Trophoblast cell (in vitro differentiated cells and primary cell): Measurements from ENCODE around the gene TRMT6.

Experiments used
- DNase-seq, 2 donors: peaks; one replicate each; pipeline ENCODE4 v3.0.0-alpha.2; 2016
- H2AFZ ChIP-seq: 2 replicates; pipeline ENCODE4 v1.6.1; 2013; ENCODE audit warnings: low read length, moderate library complexity, mild to moderate bottlenecking; ENCODE audit not compliant: insufficient read depth, poor library complexity
- H2AK5ac ChIP-seq: 2 replicates; pipeline ENCODE4 v1.6.1; 2013; ENCODE audit warnings: mild to moderate bottlenecking, low read length
- H2BK120ac ChIP-seq: 2 replicates; pipeline ENCODE4 v1.6.1; 2013; ENCODE audit warnings: low read length, mild to moderate bottlenecking, moderate library complexity; ENCODE audit not compliant: insufficient read depth, poor library complexity
- H2BK12ac ChIP-seq: 2 replicates; pipeline ENCODE4 v1.6.1; 2013; ENCODE audit warnings: mild to moderate bottlenecking, low read length, moderate library complexity
- H2BK5ac ChIP-seq: 2 replicates; pipeline ENCODE4 v1.6.1; 2013; ENCODE audit warnings: low read length, low read depth, moderate library complexity, mild to moderate bottlenecking; ENCODE audit not compliant: poor library complexity
- H3K14ac ChIP-seq: 2 replicates; pipeline ENCODE4 v1.6.1; 2013; ENCODE audit warnings: mild to moderate bottlenecking, low read length
- H3K18ac ChIP-seq: 2 replicates; pipeline ENCODE4 v1.6.1; 2013; ENCODE audit warnings: mild to moderate bottlenecking, low read length
- H3K23ac ChIP-seq: 2 replicates; pipeline ENCODE4 v1.6.1; 2013; ENCODE audit warnings: low read length
- H3K27ac ChIP-seq: 2 replicates; pipeline ENCODE4 v1.5.1; 2013; ENCODE audit warnings: low read depth, mild to moderate bottlenecking, inconsistent platforms, low read length, moderate library complexity
- H3K27me3 ChIP-seq: 2 replicates; pipeline ENCODE4 v1.6.1; 2013; ENCODE audit warnings: inconsistent platforms, mild to moderate bottlenecking, low read length, moderate library complexity; ENCODE audit not compliant: insufficient read depth
- H3K36me3 ChIP-seq, 2 experiments: 1 replicate in 1 of 2; 2 replicates in 1 of 2; pipeline ENCODE4 v1.6.1; 2013; ENCODE audit warnings: low read length in 2 of 2, mild to moderate bottlenecking in 2 of 2, moderate library complexity in 1 of 2; ENCODE audit not compliant: insufficient read depth in 2 of 2, control insufficient read depth in 1 of 2
- H3K4ac ChIP-seq: 2 replicates; pipeline ENCODE4 v1.6.1; 2013; ENCODE audit warnings: low read depth, mild to moderate bottlenecking, low read length, moderate library complexity
- H3K4me1 ChIP-seq, 2 experiments: 1 replicate in 1 of 2; 2 replicates in 1 of 2; pipeline ENCODE4 v1.6.1; 2013; ENCODE audit warnings: low read length in 2 of 2, mild to moderate bottlenecking in 2 of 2, moderate library complexity in 1 of 2; ENCODE audit not compliant: insufficient read depth in 2 of 2, control insufficient read depth in 1 of 2
- H3K4me2 ChIP-seq: 2 replicates; pipeline ENCODE4 v1.6.1; 2013; ENCODE audit warnings: inconsistent platforms, mild to moderate bottlenecking, low read length, moderate library complexity
- H3K4me3 ChIP-seq: 2 replicates; pipeline ENCODE4 v1.5.1; 2013; ENCODE audit warnings: mild to moderate bottlenecking, low read depth, low read length, inconsistent platforms
- H3K79me1 ChIP-seq: one replicate; pipeline ENCODE4 v1.6.1; 2013; ENCODE audit warnings: low read length
- H3K79me2 ChIP-seq: 2 replicates; pipeline ENCODE4 v1.6.1; 2013; ENCODE audit warnings: low read length, mild to moderate bottlenecking; ENCODE audit not compliant: control insufficient read depth, insufficient read depth, poor library complexity
- H3K9ac ChIP-seq: 2 replicates; pipeline ENCODE4 v1.6.1; 2013; ENCODE audit warnings: mild to moderate bottlenecking, low read length
- H3K9me3 ChIP-seq: 2 replicates; pipeline ENCODE4 v1.6.1; 2013; ENCODE audit warnings: low read depth, mild to moderate bottlenecking, control low read depth, inconsistent platforms, low read length; ENCODE audit not compliant: insufficient read depth
- H4K12ac ChIP-seq: 2 replicates; pipeline ENCODE4 v1.6.1; 2013; ENCODE audit warnings: low read depth, mild to moderate bottlenecking, low read length, moderate library complexity
- H4K8ac ChIP-seq: 2 replicates; pipeline ENCODE4 v1.6.1; 2013; ENCODE audit warnings: low read depth, mild to moderate bottlenecking, low read length, moderate library complexity
- H4K91ac ChIP-seq: one replicate; pipeline ENCODE4 v1.6.1; 2013; ENCODE audit warnings: low read depth, mild to moderate bottlenecking, low read length, moderate library complexity
- WGBS: extraction: QIAGEN DNeasy Blood & Tissue Kit; methylation state at CpG from one replicate; pipeline ENCODE4 v1.1.7; 2013; ENCODE audit warnings: missing lambda C conversion rate; ENCODE audit not compliant: insufficient read length, insufficient coverage; ENCODE audit errors: extremely low coverage; 5-methylcytosine and 5-hydroxymethylcytosine counted together

TRMT6 gene

DNA sequence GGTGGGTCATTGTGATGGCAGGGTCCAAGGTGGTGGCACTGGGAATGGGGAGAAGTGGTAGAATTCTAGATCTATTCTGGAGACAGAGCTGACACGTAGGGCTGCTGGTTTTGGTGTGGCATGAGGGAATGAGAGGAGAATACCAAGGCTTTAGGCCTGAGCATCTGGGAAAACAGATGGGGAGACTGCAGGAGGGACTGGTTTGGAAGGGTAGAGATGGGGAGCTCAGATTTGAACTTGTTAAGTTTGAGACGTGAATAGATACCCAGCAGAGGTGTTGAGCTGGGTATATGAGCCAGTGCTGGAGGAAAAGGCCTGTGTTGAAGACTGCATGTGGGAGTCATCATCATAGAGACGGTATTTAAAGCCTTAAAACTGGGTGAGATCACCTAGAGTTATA is 17.5 kb downstream of the TRMT6 start:
- Histone ChIP-seq H3K4ac (no peak overlapping the region), H2BK120ac (no peak overlapping the region), H3K79me1 (no peaks in the 10 kb centered on the region), H3K4me2 (no peak overlapping the region), H3K4me3 (no peak overlapping the region), H3K4me1 (no peaks in the 10 kb centered on the region), H3K27me3 (no peaks in the 10 kb centered on the region), H4K12ac (no peak overlapping the region), H2BK12ac (no peak overlapping the region), H4K8ac (no peak overlapping the region), H3K9me3 (peaks cover 2% of the 10 kb centered on the region), H2AFZ (no peak overlapping the region), H3K9ac (no peak overlapping the region), H4K91ac (no peak overlapping the region), H3K79me2 (no peaks in the 10 kb centered on the region), H3K18ac (no peak overlapping the region), H2BK5ac (no peak overlapping the region), H3K14ac (no peak overlapping the region), H2AK5ac (no peak overlapping the region), H3K27ac (no peak overlapping the region), H3K23ac (no peak overlapping the region), H3K36me3 (no peaks in the 10 kb centered on the region)
- WGBS = no CpG with 5 or more reads among the region's 3 CpGs
- no peak for DNase-seq

DNA sequence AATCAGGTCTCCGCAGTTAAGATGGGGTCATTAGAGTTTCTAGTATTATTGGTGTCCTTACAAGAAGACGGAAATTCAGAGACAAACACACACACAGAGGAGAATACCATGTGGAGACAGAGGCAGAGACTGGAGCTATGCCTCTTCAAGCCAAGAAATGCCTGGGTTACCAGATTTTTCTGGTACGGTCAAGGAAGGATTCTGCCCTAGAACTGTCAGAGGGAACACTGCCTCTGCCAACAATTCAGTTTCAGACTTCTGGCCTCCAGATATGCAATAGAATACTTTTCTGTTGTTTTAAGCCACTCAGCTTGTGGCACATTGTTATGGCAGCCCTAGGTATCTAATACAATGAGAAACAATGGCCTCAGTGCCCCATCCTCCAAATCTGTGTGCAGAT is 18.9 kb downstream of the TRMT6 start:
- Histone ChIP-seq H3K18ac (no peak overlapping the region), H2BK12ac (no peak overlapping the region)
- no CpG with 5 or more reads among the region's 3 CpGs for WGBS

GRCh38 chr20:5928836-5929715 is 21.3 kb downstream of the TRMT6 start:
- Histone ChIP-seq H3K18ac (no peak overlapping the region), H3K79me1 (no peaks in the 10 kb centered on the region), H2AFZ (no peak overlapping the region), H3K4ac (no peak overlapping the region), H2BK12ac (no peak overlapping the region), H3K36me3 (no peaks in the 10 kb centered on the region), H3K23ac (no peak overlapping the region), H2BK120ac (no peak overlapping the region), H3K4me2 (no peak overlapping the region), H3K4me1 (no peaks in the 10 kb centered on the region), H3K9ac (no peak overlapping the region), H3K4me3 (no peak overlapping the region), H4K8ac (no peak overlapping the region), H4K91ac (no peak overlapping the region), H3K79me2 (no peaks in the 10 kb centered on the region), H3K27ac (no peak overlapping the region), H2BK5ac (no peak overlapping the region), H3K14ac (no peak overlapping the region), H2AK5ac (no peak overlapping the region), H3K9me3 (peaks cover 2% of the 10 kb centered on the region), H3K27me3 (no peaks in the 10 kb centered on the region), H4K12ac (no peak overlapping the region)
- no CpG with 5 or more reads among the region's 8 CpGs for WGBS
- DNase-seq = no peak

More for the DNA sequence above, 18.9 kb downstream of the TRMT6 start:
- Histone ChIP-seq H4K8ac (no peak overlapping the region), H4K12ac (no peak overlapping the region), H3K79me1 (no peaks in the 10 kb centered on the region), H3K27me3 (no peaks in the 10 kb centered on the region), H2BK5ac (no peak overlapping the region), H3K23ac (no peak overlapping the region), H3K9ac (no peak overlapping the region), H3K4me2 (no peak overlapping the region), H2AK5ac (no peak overlapping the region), H3K9me3 (peaks cover 2% of the 10 kb centered on the region), H2BK120ac (no peak overlapping the region), H3K36me3 (no peaks in the 10 kb centered on the region), H3K79me2 (no peaks in the 10 kb centered on the region), H3K27ac (no peak overlapping the region), H3K4ac (no peak overlapping the region), H3K4me3 (no peak overlapping the region), H3K4me1 (no peaks in the 10 kb centered on the region), H3K14ac (no peak overlapping the region), H4K91ac (no peak overlapping the region), H2AFZ (no peak overlapping the region)
- no peak for DNase-seq

GRCh38 chr20:5927749-5928462 is 22.4 kb downstream of the TRMT6 start:
- Histone ChIP-seq H2AFZ (no peak overlapping the region), H2BK120ac (no peak overlapping the region), H3K79me1 (no peaks in the 10 kb centered on the region), H3K9me3 (peaks cover 2% of the 10 kb centered on the region), H3K4me2 (no peak overlapping the region), H3K27ac (no peak overlapping the region), H3K9ac (no peak overlapping the region), H3K23ac (peak overlapping the region; percentile 76), H3K4me3 (peak overlapping the region; percentile 47), H3K4me1 (no peaks in the 10 kb centered on the region), H3K36me3 (no peaks in the 10 kb centered on the region), H3K27me3 (no peaks in the 10 kb centered on the region), H4K12ac (no peak overlapping the region), H4K91ac (no peak overlapping the region), H3K14ac (no peak overlapping the region), H3K4ac (no peak overlapping the region), H4K8ac (no peak overlapping the region), H3K18ac (no peak overlapping the region), H2BK5ac (no peak overlapping the region), H2AK5ac (no peak overlapping the region), H3K79me2 (no peaks in the 10 kb centered on the region), H2BK12ac (no peak overlapping the region)
- DNase-seq = no peak
- no CpG with 5 or more reads among the region's 11 CpGs for WGBS
